CD8-positive, alpha-beta memory T cell (primary cell): ENCODE results near the gene RIPPLY3. TPM values are rescaled to one million over a fixed set of nuclear protein-coding genes. Genes with fewer than 3 reads are reported as not detected.
"Not testable (repeated sequence)": the region's sequence is repeated elsewhere in the genome, so short reads cannot be mapped to it uniquely, and the experiment has no call there.

ENCODE experiments used
- CTCF ChIA-PET: fragments of 350-600 bp; sonication (Branson Sonifier 250); formaldehyde crosslinking; loops from one replicate; lab custom pipeline; 2021; ENCODE audit warnings: antibody characterized with exemption; lab: Charles Lee
- POLR2A ChIA-PET: fragments of 350-600 bp; sonication (Branson Sonifier 250); formaldehyde crosslinking; loops from one replicate; lab custom pipeline; 2021; ENCODE audit warnings: antibody characterized with exemption; lab: Charles Lee
- DNase-seq, 5 donors: peaks; one replicate each; pipeline versions ENCODE4 v3.0.0 to v3.0.0-alpha.2; 2020 to 2022; ENCODE audit warnings: mixed read lengths in 1 of 5
- H3K27ac ChIP-seq: one replicate; pipeline ENCODE4 v1.7.0; 2013; ENCODE audit warnings: low read depth, mild to moderate bottlenecking, low read length, moderate library complexity
- H3K27me3 ChIP-seq: 2 replicates; pipeline ENCODE4 v1.7.0; 2013; ENCODE audit warnings: low read length, mild to moderate bottlenecking; ENCODE audit not compliant: insufficient read depth, poor library complexity, severe bottlenecking
- H3K36me3 ChIP-seq: 2 replicates; pipeline ENCODE4 v1.7.0; 2013; ENCODE audit warnings: mild to moderate bottlenecking, low read length, moderate library complexity; ENCODE audit not compliant: insufficient read depth
- H3K4me1 ChIP-seq: 2 replicates; pipeline ENCODE4 v1.7.0; 2013; ENCODE audit warnings: mild to moderate bottlenecking, low read length, moderate library complexity; ENCODE audit not compliant: insufficient read depth
- H3K4me3 ChIP-seq: 2 replicates; pipeline ENCODE4 v1.7.0; 2013; ENCODE audit warnings: mild to moderate bottlenecking, low read length
- H3K9me3 ChIP-seq: 2 replicates; pipeline ENCODE4 v1.7.0; 2013; ENCODE audit warnings: mild to moderate bottlenecking, low read length
- H3K27ac Mint-ChIP-seq, 8 donors: one replicate each; pipeline ENCODE4 v1.8.0; 2020 to 2021; ENCODE audit warnings: mixed read lengths in 8 of 8, mild to moderate bottlenecking in 6 of 8, inconsistent platforms in 3 of 8, moderate library complexity in 3 of 8
- H3K27me3 Mint-ChIP-seq, 2 donors: one replicate each; pipeline ENCODE4 v1.8.0; 2020 to 2021; ENCODE audit warnings: mixed read lengths in 2 of 2, mild to moderate bottlenecking in 1 of 2, moderate library complexity in 1 of 2
- H3K36me3 Mint-ChIP-seq, 3 donors: one replicate each; pipeline ENCODE4 v1.8.0; 2020 to 2021; ENCODE audit warnings: mixed read lengths in 3 of 3, inconsistent platforms in 1 of 3, mild to moderate bottlenecking in 1 of 3
- H3K4me1 Mint-ChIP-seq, 3 donors: one replicate each; pipeline ENCODE4 v1.8.0; 2020 to 2021; ENCODE audit warnings: mixed read lengths in 3 of 3, inconsistent platforms in 1 of 3, mild to moderate bottlenecking in 1 of 3
- H3K4me3 Mint-ChIP-seq, 7 donors: one replicate each; pipeline ENCODE4 v1.8.0; 2020 to 2021; ENCODE audit warnings: mixed read lengths in 7 of 7, mild to moderate bottlenecking in 6 of 7, moderate library complexity in 4 of 7, inconsistent platforms in 2 of 7
- H3K9me3 Mint-ChIP-seq, 5 donors: one replicate each; pipeline ENCODE4 v1.8.0; 2020 to 2022; ENCODE audit warnings: mixed read lengths in 5 of 5, mild to moderate bottlenecking in 3 of 5, moderate library complexity in 2 of 5, inconsistent platforms in 1 of 5
- polyA plus RNA-seq: library from polyadenylated mRNA; unstranded; fragments of 300-500 nt; fragmentation: Illumina TruSeq; gene quantifications from one replicate; pipeline ENCODE4 v1.2.3, GENCODE V29; 2021
- total RNA-seq, 2 experiments: library from RNA; stranded (reverse); gene quantifications; one replicate each; pipeline ENCODE4 v1.2.3, GENCODE V29; 2021

RIPPLY3 gene
- total and polyA plus RNA-seq, 3 experiments from 2014 or later, result 0.09 TPM; not detected in 2

GRCh38 chr21:36985751-36986594 lies 20.5 kb upstream of the RIPPLY3 start:
- Histone ChIP-seq H3K36me3 (no peaks in the 10 kb centered on the region), H3K9me3 (no peaks in the 10 kb centered on the region), H3K4me1 (no peaks in the 10 kb centered on the region), H3K4me3 (no peak overlapping the region), H3K27ac (no peak overlapping the region), H3K27me3 (no peaks in the 10 kb centered on the region)
- Mint-ChIP-seq H3K4me3 (peak overlapping the region in 2 of 7 donors; percentile 34 to 45), H3K36me3 (peaks cover 0 to 9% (median 0%) of the 10 kb centered on the region in 3 donors), H3K9me3 (peaks cover 0 to 2% (median 0%) of the 10 kb centered on the region in 5 donors), H3K27me3 (peaks cover 0 to 2% of the 10 kb centered on the region in 2 donors), H3K4me1 (peaks cover 14 to 33% (median 27%) of the 10 kb centered on the region in 3 donors), H3K27ac (peak overlapping the region in 7 of 8 donors; percentile 29 to 93 (median 77))
- ChIA-PET CTCF (interaction anchor here (1.0 to 1.7 kb wide), 3 partner anchors 9 to 21 kb away, joined by 3 to 6 read pairs (median 5); no protein-coding TSS in a partner anchor), POLR2A (no interaction called here)
- DNase-seq, result peak in 2 of 5 donors; percentile 47 to 59

- peaks cover 0 to 2% of the 10 kb centered on the region in 2 donors for H3K27me3 Mint-ChIP-seq
- peaks cover 0 to 2% (median 0%) of the 10 kb centered on the region in 5 donors for H3K9me3 Mint-ChIP-seq
- H3K27ac Mint-ChIP-seq, result peak overlapping the region in 7 of 8 donors; percentile 4 to 89 (median 49)
- H3K36me3 Mint-ChIP-seq, result peaks cover 0 to 9% (median 0%) of the 10 kb centered on the region in 3 donors
- Histone ChIP-seq H3K9me3 (no peaks in the 10 kb centered on the region), H3K36me3 (no peaks in the 10 kb centered on the region), H3K27ac (no peak overlapping the region), H3K4me3 (no peak overlapping the region), H3K4me1 (no peaks in the 10 kb centered on the region), H3K27me3 (no peaks in the 10 kb centered on the region)
- ChIA-PET CTCF (interaction anchor here (1.1 to 1.7 kb wide), 4 partner anchors 8 to 39 kb away, joined by 3 to 6 read pairs (median 4); no protein-coding TSS in a partner anchor), POLR2A (no interaction called here)
- peak overlapping the region in 1 of 7 donors; percentile 90 for H3K4me3 Mint-ChIP-seq
- peaks cover 13 to 31% (median 21%) of the 10 kb centered on the region in 3 donors for H3K4me1 Mint-ChIP-seq
- DNase-seq, result no peak
These were observed 18.7 kb upstream of the RIPPLY3 start for GRCh38 chr21:36987845-36988244.

GRCh38 chr21:36988536-36988935 lies 18.0 kb upstream of the RIPPLY3 start:
- Mint-ChIP-seq H3K36me3 (peaks cover 0 to 9% (median 0%) of the 10 kb centered on the region in 3 donors), H3K9me3 (peaks cover 0 to 2% (median 0%) of the 10 kb centered on the region in 5 donors), H3K4me3 (peak overlapping the region; percentile 0 to 90 (median 56)), H3K27ac (peak overlapping the region in 5 of 8 donors; percentile 32 to 72 (median 62)), H3K27me3 (peaks cover 0 to 2% of the 10 kb centered on the region in 2 donors), H3K4me1 (peaks cover 15 to 31% (median 21%) of the 10 kb centered on the region in 3 donors)
- H3K4me1 ChIP-seq, result no peaks in the 10 kb centered on the region
- POLR2A ChIA-PET, result interaction anchor here (1.4 to 1.8 kb wide), 2 partner anchors 9 to 22 kb away, joined by 5 to 7 read pairs; partner anchors contain the start of gene HLCS
- no peak for DNase-seq
- no peaks in the 10 kb centered on the region for H3K9me3 ChIP-seq
- CTCF ChIA-PET, result interaction anchor here (3.4 to 5.2 kb wide), 2 partner anchors 12 to 22 kb away, joined by 24 to 44 read pairs; partner anchors contain the start of gene HLCS
- H3K4me3 ChIP-seq, result no peak overlapping the region
- H3K36me3 ChIP-seq, result no peaks in the 10 kb centered on the region
- H3K27me3 ChIP-seq, result no peaks in the 10 kb centered on the region
- H3K27ac ChIP-seq, result no peak overlapping the region

- Mint-ChIP-seq H3K27ac (peak overlapping the region in 7 of 8 donors; percentile 29 to 96 (median 46)), H3K4me3 (peak overlapping the region; percentile 76 to 96 (median 78)), H3K4me1 (peaks cover 15 to 31% (median 21%) of the 10 kb centered on the region in 3 donors)
- Histone ChIP-seq H3K27ac (peak overlapping the region; percentile 62), H3K4me3 (peak overlapping the region; percentile 49)
- CTCF ChIA-PET, result interaction anchor here (0.6 to 5.2 kb wide), 13 partner anchors 7 to 358 kb away, joined by 3 to 44 read pairs (median 11); partner anchors contain the start of gene HLCS
- not testable (repeated sequence) for H3K27me3 Mint-ChIP-seq, H3K9me3 ChIP-seq, H3K36me3 Mint-ChIP-seq, H3K36me3 ChIP-seq, DNase-seq, H3K4me1 ChIP-seq, H3K9me3 Mint-ChIP-seq, H3K27me3 ChIP-seq
- POLR2A ChIA-PET, result interaction anchor here (0.6 to 1.8 kb wide), 5 partner anchors 10 to 23 kb away, joined by 3 to 7 read pairs (median 5); partner anchors contain the start of genes HLCS and RIPPLY3
These were observed 17.3 kb upstream of the RIPPLY3 start for GRCh38 chr21:36989199-36989698.

- Mint-ChIP-seq H3K36me3 (peaks cover 0 to 9% (median 0%) of the 10 kb centered on the region in 3 donors), H3K27me3 (no peaks in the 10 kb centered on the region), H3K27ac (peak overlapping the region; percentile 46 to 96 (median 88)), H3K9me3 (peaks cover 0 to 2% (median 0%) of the 10 kb centered on the region in 5 donors), H3K4me3 (peak overlapping the region; percentile 81 to 96 (median 87)), H3K4me1 (peaks cover 15 to 31% (median 21%) of the 10 kb centered on the region in 3 donors)
- Histone ChIP-seq H3K9me3 (no peaks in the 10 kb centered on the region), H3K4me3 (peak overlapping the region; percentile 49), H3K4me1 (no peaks in the 10 kb centered on the region), H3K36me3 (no peaks in the 10 kb centered on the region), H3K27me3 (no peaks in the 10 kb centered on the region), H3K27ac (peak overlapping the region; percentile 62)
- peak; percentile 79 to 90 (median 83) for DNase-seq
- CTCF ChIA-PET, result interaction anchor here (0.6 to 5.2 kb wide), 17 partner anchors 8 to 359 kb away, joined by 3 to 44 read pairs (median 4); partner anchors contain the start of gene HLCS
- POLR2A ChIA-PET, result interaction anchor here (0.6 to 1.8 kb wide), 7 partner anchors 11 to 202 kb away, joined by 3 to 7 read pairs (median 4); partner anchors contain the start of genes HLCS and RIPPLY3
These were observed 16.6 kb upstream of the RIPPLY3 start for GRCh38 chr21:36989699-36990507.

GRCh38 chr21:36990508-36991205 lies 15.8 kb upstream of the RIPPLY3 start:
- peaks cover 0 to 8% (median 0%) of the 10 kb centered on the region in 3 donors for H3K36me3 Mint-ChIP-seq
- peak overlapping the region; percentile 81 to 96 (median 87) for H3K4me3 Mint-ChIP-seq
- DNase-seq, result no peak
- H3K9me3 Mint-ChIP-seq, result peaks cover 0 to 2% (median 0%) of the 10 kb centered on the region in 5 donors
- POLR2A ChIA-PET, result interaction anchor here (0.9 kb wide), 1 partner anchor 15 kb away, joined by 3 read pairs; no protein-coding TSS in a partner anchor
- H3K27ac Mint-ChIP-seq, result peak overlapping the region in 7 of 8 donors; percentile 44 to 92 (median 79)
- CTCF ChIA-PET, result interaction anchor here (0.9 to 5.2 kb wide), 13 partner anchors 9 to 73 kb away, joined by 3 to 44 read pairs (median 11); partner anchors contain the start of gene HLCS
- no peaks in the 10 kb centered on the region for H3K27me3 ChIP-seq
- peaks cover 14 to 28% (median 19%) of the 10 kb centered on the region in 3 donors for H3K4me1 Mint-ChIP-seq
- peak overlapping the region; percentile 49 for H3K4me3 ChIP-seq
- no peaks in the 10 kb centered on the region for H3K9me3 ChIP-seq
- H3K36me3 ChIP-seq, result no peaks in the 10 kb centered on the region
- peak overlapping the region; percentile 62 for H3K27ac ChIP-seq
- H3K27me3 Mint-ChIP-seq, result no peaks in the 10 kb centered on the region
- no peaks in the 10 kb centered on the region for H3K4me1 ChIP-seq
